Spleen (tissue), 11 donors: ENCODE measurements around the gene BBS9. TPM values are rescaled to one million over a fixed set of nuclear protein-coding genes. Genes with fewer than 3 reads are reported as not detected.

Source experiments
- DNase-seq: peaks from one replicate; pipeline ENCODE4 v3.0.0-alpha.2; 2020
- H3K27ac ChIP-seq, 8 donors: fragments of 200-600 bp; sonication (generic) in 7 of 8; 1 replicate in 4 of 8; 2 replicates in 4 of 8; pipeline versions ENCODE4 v1.5.0 to v1.8.0; 2016 to 2021; ENCODE audit warnings: inconsistent platforms in 4 of 8, mild to moderate bottlenecking in 4 of 8, moderate library complexity in 1 of 8
- H3K27me3 ChIP-seq, 7 donors: fragments of 200-600 bp; sonication (generic) in 6 of 7; replicated peaks in 1 of 7; 1 replicate in 4 of 7; 2 replicates in 3 of 7; pipeline versions ENCODE4 v1.5.0 to v1.8.0; 2016 to 2021; ENCODE audit warnings: inconsistent platforms in 3 of 7, mild to moderate bottlenecking in 1 of 7
- H3K36me3 ChIP-seq, 6 donors: fragments of 200-600 bp; sonication (generic) in 5 of 6; 1 replicate in 4 of 6; 2 replicates in 2 of 6; pipeline versions ENCODE4 v1.5.0 to v1.8.0; 2016 to 2021; ENCODE audit warnings: inconsistent platforms in 2 of 6
- H3K4me1 ChIP-seq, 6 donors: fragments of 200-600 bp; sonication (generic) in 5 of 6; 1 replicate in 3 of 6; 2 replicates in 3 of 6; pipeline versions ENCODE4 v1.5.0 to v1.8.0; 2016 to 2021; ENCODE audit warnings: inconsistent platforms in 3 of 6
- H3K4me3 ChIP-seq, 8 donors: fragments of 200-600 bp; sonication (generic) in 7 of 8; 1 replicate in 4 of 8; 2 replicates in 4 of 8; pipeline versions ENCODE4 v1.5.0 to v1.8.0; 2016 to 2021; ENCODE audit warnings: inconsistent platforms in 4 of 8, mild to moderate bottlenecking in 4 of 8, moderate library complexity in 2 of 8
- H3K9me3 ChIP-seq, 8 donors: fragments of 200-600 bp; sonication (generic) in 7 of 8; 1 replicate in 4 of 8; 2 replicates in 4 of 8; pipeline versions ENCODE4 v1.5.0 to v1.8.0; 2016 to 2021; ENCODE audit warnings: inconsistent platforms in 4 of 8
- CTCF ChIP-seq, 11 experiments: fragments of 200-600 bp in 7 of 11; fragments of 450-650 bp in 4 of 11; sonication (generic) in 4 of 11; IDR thresholded peaks in 8 of 11; conservative IDR thresholded peaks in 3 of 11; 1 replicate in 7 of 11; 2 replicates in 4 of 11; pipeline versions ENCODE4 v1.4.0 to v1.8.0; 2016 to 2021; ENCODE audit warnings: antibody characterized with exemption in 11 of 11, inconsistent platforms in 4 of 11, mild to moderate bottlenecking in 1 of 11
- POLR2A ChIP-seq, 3 donors: fragments of 450-650 bp; IDR thresholded peaks; one replicate each; pipeline ENCODE4 v1.5.1; 2017; ENCODE audit warnings: antibody characterized with exemption in 3 of 3, mild to moderate bottlenecking in 1 of 3
- POLR2AphosphoS5 ChIP-seq, 3 donors: sonication (generic); formaldehyde crosslinking; IDR thresholded peaks; one replicate each; pipeline ENCODE4 v1.5.1; 2017; ENCODE audit warnings: antibody characterized with exemption in 3 of 3
- WGBS, 5 donors: extraction: QIAGEN DNeasy Blood & Tissue Kit in 3 of 5; methylation state at CpG; one replicate each; pipeline versions ENCODE4 v1.1.5 to v1.1.7; 2013 to 2018; 5-methylcytosine and 5-hydroxymethylcytosine counted together
- intact Hi-C: fragments of 100-400 bp; cut with DNase I; formaldehyde crosslinking; loops from one replicate; pipeline ENCODE4 v1.15.0; 2023; ENCODE audit warnings: low total_unique reads
- polyA plus RNA-seq, 3 donors: library from polyadenylated mRNA; stranded (reverse); fragments of 200-250 nt; gene quantifications; one replicate each; pipeline ENCODE4 v1.2.1, GENCODE V29; 2013
- total RNA-seq, 7 donors: library from RNA; depleted of rRNA in 3 of 7; stranded (reverse); fragments of >200 nt in 3 of 7; fragmentation: NEBNext Ultra II Directional in 4 of 7; extraction: Animal tissue kit (Norgen Biotek cat#: 25700) in 4 of 7; gene quantifications; one replicate each; pipeline versions ENCODE4 v1.1.0 to v1.2.1, GENCODE V29; 2016 to 2021
- donor health status: healthy with polysubstance abuse.
- donor health status: DM: no; HTN: no; CAD: no; lungs with moderate emphysema.
- donor health status: DM: no; HTN: no; CAD: no.
- donor health status: Bipolar disorder and iron deficiency.
- donor health status: healthy.
- donor health status: DM: no; HTN: no; CAD: no.
- donor health status: DM: yes; HTN: yes; CAD: no.

Gene BBS9
- total and polyA plus RNA-seq, 10 donors, result 2.3 to 44.1 (median 25.3) TPM

GRCh38 chr7:33101906-33102305, 27.5 kb upstream of the BBS9 start:
- Histone ChIP-seq H3K4me1 (peaks cover 8 to 89% (median 40%) of the 10 kb centered on the region in 6 donors), H3K36me3 (peaks cover 0 to 72% (median 47%) of the 10 kb centered on the region in 6 donors), H3K9me3 (no peaks in the 10 kb centered on the region), H3K27ac (no peak overlapping the region), H3K4me3 (no peak overlapping the region), H3K27me3 (no peaks in the 10 kb centered on the region)
- 90 to 92% (median 91%) methylated on average over 3 of the region's 3 CpGs for WGBS, 5 donors
- DNase-seq, result no peak
- no peak for TF ChIP-seq CTCF (IDR thresholded peaks at IDR 0.05 in 8 of 11, conservative IDR thresholded peaks at IDR 0.05 in 3 of 11)
- no peak for TF ChIP-seq POLR2A (IDR thresholded peaks at IDR 0.05)
- TF ChIP-seq POLR2AphosphoS5 (IDR thresholded peaks at IDR 0.05), result no peak
- intact Hi-C loops, result no loop called here

- peaks cover 25 to 75% (median 50%) of the 10 kb centered on the region in 6 donors for H3K4me1 ChIP-seq
- intact Hi-C loops, result no loop called here
- TF ChIP-seq POLR2AphosphoS5 (IDR thresholded peaks at IDR 0.05) (no peak), CTCF (IDR thresholded peaks at IDR 0.05 in 8 of 11, conservative IDR thresholded peaks at IDR 0.05 in 3 of 11) (peak in 7 of 11 experiments; percentile 13 to 52 (median 31))
- H3K36me3 ChIP-seq, result peaks cover 0 to 17% (median 12%) of the 10 kb centered on the region in 6 donors
- 44 to 52% (median 52%) methylated on average over 7 of the region's 7 CpGs for WGBS, 5 donors
- peak overlapping the region in 6 of 8 donors; percentile 15 to 90 (median 89) for H3K27ac ChIP-seq
- no peaks in the 10 kb centered on the region for H3K9me3 ChIP-seq
- H3K27me3 ChIP-seq, result no peaks in the 10 kb centered on the region
- H3K4me3 ChIP-seq, result peak overlapping the region in 7 of 8 donors; percentile 72 to 99 (median 91)
- DNase-seq, result no peak
Observed at GRCh38 chr7:33107136-33108066, 22.0 kb upstream of the BBS9 start.

- DNase-seq, result no peak
- Histone ChIP-seq H3K4me3 (peak overlapping the region; percentile 72 to 99 (median 92)), H3K27ac (peak overlapping the region; percentile 69 to 90 (median 89)), H3K9me3 (no peaks in the 10 kb centered on the region), H3K36me3 (peaks cover 0 to 6% (median under 1%) of the 10 kb centered on the region in 6 donors), H3K4me1 (peaks cover 25 to 64% (median 48%) of the 10 kb centered on the region in 6 donors), H3K27me3 (no peaks in the 10 kb centered on the region)
- 1 to 2% (median 1%) methylated on average over 10 of the region's 10 CpGs for WGBS, 5 donors
- TF ChIP-seq POLR2AphosphoS5 (IDR thresholded peaks at IDR 0.05) (no peak), POLR2A (IDR thresholded peaks at IDR 0.05) (no peak), CTCF (IDR thresholded peaks at IDR 0.05 in 8 of 11, conservative IDR thresholded peaks at IDR 0.05 in 3 of 11) (no peak)
- intact Hi-C loops, result no loop called here
Observed at GRCh38 chr7:33108554-33109004, 20.8 kb upstream of the BBS9 start.
